Mononuclear cell (primary cell): ENCODE results near the gene SEC61A2. TPM values are rescaled to one million over a fixed set of nuclear protein-coding genes. Genes with fewer than 3 reads are reported as not detected.

Source experiments
- H3K27me3 ChIP-seq: 2 replicates; pipeline ENCODE4 v1.6.0; 2011; ENCODE audit warnings: low read length, control low read depth; ENCODE audit not compliant: insufficient read depth
- H3K4me1 ChIP-seq: 2 replicates; pipeline ENCODE4 v1.5.1; 2011; ENCODE audit warnings: mild to moderate bottlenecking, low read length, control low read depth; ENCODE audit not compliant: insufficient read depth
- H3K4me3 ChIP-seq: 2 replicates; pipeline ENCODE4 v1.5.1; 2011; ENCODE audit warnings: mild to moderate bottlenecking, low read length, moderate library complexity
- H3K9me3 ChIP-seq: 2 replicates; pipeline ENCODE4 v1.5.1; 2011; ENCODE audit warnings: low read depth, mild to moderate bottlenecking, control low read depth, low read length
- total RNA-seq: library from RNA; depleted of rRNA; stranded (reverse); fragments of >200 nt; gene quantifications from one replicate; pipeline ENCODE4 v1.2.3, GENCODE V29; 2012

Gene SEC61A2
- total RNA-seq, 1 donor, result 13.1 TPM

DNA sequence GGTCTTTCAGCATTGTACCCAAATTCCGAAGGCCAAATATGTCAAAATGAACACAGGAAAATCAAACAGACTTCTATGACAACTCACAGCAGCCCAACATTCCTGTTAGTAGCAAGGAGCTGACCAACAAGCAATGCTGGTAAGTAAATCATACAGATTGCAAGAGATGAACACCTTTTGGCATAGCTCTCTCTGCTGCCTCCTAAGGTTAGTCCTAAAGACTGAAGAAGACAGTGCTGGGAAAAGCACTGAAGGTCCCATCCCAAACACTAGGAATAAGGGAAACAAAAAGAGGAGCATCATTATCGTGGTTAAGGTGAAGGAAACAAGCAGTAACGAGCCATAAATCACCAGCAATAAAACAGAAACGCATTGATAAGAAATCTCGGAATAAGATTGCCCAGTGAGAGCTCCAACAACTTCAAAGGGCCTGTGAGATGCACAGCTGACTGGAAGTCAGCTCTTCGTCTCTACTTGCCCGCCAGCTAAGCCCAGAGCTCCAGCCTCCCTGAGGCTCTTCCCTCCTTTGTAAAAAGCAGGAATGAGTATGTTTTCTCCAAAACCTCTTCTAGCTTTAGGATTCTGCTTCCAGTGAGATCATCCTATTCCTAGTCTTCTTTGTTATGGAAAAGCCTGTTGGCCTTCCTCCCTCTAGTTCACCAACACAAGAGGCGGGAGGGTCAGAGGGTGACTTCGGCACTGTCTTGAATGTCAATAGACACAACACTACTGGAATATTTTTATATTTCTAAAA lies 50.9 kb downstream of the SEC61A2 start:
- H3K9me3 ChIP-seq, result no peaks in the 10 kb centered on the region
- H3K4me3 ChIP-seq, result no peak overlapping the region
- H3K4me1 ChIP-seq, result peaks cover 26% of the 10 kb centered on the region
- H3K27me3 ChIP-seq, result no peaks in the 10 kb centered on the region

DNA sequence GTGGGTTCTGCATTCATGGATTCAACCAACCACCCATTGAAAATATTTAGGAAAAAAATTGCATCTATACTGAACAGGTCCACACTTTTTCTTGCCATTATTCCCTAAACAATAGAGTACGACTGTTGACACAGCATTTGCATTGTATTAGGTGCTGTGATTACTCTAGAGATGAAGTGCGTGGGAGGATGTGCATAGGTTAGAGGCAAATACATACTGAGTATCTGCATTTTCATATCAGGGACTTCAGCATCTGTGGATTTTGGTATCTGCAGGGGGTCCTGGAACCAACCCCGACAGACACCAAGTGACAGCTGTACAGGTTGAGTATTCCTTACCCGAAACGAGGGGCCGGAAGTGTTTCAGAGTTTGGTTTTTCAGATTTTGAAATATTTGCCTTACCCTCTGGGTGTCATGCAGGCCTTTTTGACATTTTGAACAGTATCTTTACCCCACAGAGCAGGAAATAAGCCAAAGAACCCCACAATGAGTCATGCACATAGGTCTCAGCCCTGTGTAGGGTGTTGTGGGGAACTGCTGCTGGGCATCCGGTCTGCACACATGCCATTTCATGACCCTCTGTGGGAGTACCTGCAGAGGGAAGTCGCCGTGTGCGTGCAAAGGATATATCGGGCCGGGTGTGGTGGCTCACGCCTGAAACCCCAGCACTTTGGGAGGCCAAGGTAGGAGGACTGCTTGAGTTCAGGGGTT lies 51.7 kb downstream of the SEC61A2 start:
- H3K27me3 ChIP-seq, result no peaks in the 10 kb centered on the region
- H3K4me3 ChIP-seq, result no peak overlapping the region
- no peaks in the 10 kb centered on the region for H3K9me3 ChIP-seq
- peaks cover 26% of the 10 kb centered on the region for H3K4me1 ChIP-seq

DNA sequence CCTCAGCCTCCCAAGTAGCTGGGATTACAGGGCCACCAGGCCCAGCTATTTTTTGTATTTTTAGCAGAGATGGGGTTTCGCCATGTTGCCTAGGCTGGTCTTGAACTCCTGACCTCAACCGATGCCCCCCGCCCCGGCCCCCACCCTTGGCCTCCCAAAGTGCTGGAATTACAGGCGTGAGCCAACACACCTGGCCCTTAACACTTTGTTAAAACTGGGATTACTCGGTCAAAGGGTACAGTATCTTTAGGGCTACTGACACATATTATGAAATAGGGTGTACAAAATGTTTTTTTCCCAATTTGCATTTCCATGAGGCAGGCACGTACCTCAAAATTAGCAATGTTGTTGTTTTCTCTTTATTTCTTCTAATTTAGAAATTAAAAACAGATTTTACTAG lies 54.7 kb downstream of the SEC61A2 start:
- Histone ChIP-seq H3K4me1 (peaks cover 26% of the 10 kb centered on the region), H3K4me3 (no peak overlapping the region), H3K9me3 (no peaks in the 10 kb centered on the region), H3K27me3 (no peaks in the 10 kb centered on the region)

DNA sequence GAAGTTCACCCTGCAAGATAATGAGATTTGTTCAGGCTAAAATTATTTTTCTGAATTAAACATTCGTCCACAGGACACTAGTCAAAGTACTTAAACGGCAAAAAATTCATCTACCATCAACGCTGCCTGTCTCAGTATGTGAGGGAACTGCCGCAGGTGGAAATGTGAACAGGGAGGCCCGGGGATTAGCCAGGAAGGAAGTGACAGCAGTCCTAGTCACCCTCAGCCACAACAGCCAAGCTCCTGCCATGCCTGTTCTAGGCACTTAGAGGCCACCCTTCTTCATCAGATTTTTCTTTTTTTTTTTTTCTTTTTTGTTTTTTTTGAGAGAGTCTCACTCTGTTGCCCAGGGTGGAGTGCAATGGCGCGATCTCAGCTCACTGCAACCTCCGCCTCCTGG lies 56.8 kb downstream of the SEC61A2 start:
- Histone ChIP-seq H3K9me3 (no peaks in the 10 kb centered on the region), H3K4me3 (no peak overlapping the region), H3K27me3 (no peaks in the 10 kb centered on the region), H3K4me1 (peaks cover 11% of the 10 kb centered on the region)

DNA sequence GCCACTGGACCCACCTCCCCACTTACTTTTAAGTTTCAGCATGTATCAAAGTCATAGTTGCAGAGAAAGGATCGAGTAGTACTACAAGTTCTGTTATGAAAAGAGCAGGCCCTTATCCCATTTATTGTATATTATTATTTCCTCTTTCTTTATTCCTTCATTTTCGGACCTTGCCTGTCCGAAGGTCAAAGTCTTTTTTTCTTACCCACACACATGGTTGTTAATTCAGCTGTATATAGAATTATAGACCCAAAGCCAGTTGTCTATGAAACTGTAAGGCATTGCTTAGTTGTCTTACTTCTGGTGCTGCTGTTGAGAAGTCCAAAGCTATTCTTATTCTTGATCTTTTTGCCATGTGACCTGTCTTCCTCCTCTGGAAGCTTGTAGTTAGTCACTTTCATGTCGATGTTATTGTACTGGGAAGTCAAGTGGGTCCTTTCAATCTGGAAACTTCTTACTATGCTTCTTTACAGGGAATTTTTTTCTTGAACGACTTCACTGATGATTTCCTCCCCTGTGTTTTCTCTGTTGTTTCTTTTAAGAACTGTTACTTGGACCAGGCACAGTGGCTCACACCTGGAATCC lies 57.9 kb downstream of the SEC61A2 start:
- no peak overlapping the region for H3K4me3 ChIP-seq
- no peaks in the 10 kb centered on the region for H3K9me3 ChIP-seq
- no peaks in the 10 kb centered on the region for H3K27me3 ChIP-seq
- H3K4me1 ChIP-seq, result peaks cover 9% of the 10 kb centered on the region

DNA sequence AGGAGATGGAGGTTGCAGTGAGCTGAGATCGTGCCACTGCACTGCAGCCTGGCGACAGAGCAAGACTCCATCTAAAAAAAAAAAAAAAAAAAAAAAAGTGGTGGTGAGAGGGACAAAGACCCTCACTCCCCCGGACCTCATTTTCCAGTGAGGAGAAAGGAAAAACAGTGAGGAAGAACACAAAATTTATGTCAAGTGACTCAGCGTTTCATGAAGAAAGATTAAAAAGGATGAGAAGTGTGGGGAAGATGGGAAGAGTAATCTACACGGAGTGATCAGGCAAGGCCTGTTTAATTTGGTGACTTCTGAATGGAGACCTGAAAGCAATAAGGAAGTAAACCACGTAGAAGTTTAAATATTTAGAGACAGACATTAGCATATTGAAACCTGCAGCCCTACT lies 59.2 kb downstream of the SEC61A2 start:
- Histone ChIP-seq H3K4me3 (no peak overlapping the region), H3K4me1 (peaks cover 9% of the 10 kb centered on the region)

DNA sequence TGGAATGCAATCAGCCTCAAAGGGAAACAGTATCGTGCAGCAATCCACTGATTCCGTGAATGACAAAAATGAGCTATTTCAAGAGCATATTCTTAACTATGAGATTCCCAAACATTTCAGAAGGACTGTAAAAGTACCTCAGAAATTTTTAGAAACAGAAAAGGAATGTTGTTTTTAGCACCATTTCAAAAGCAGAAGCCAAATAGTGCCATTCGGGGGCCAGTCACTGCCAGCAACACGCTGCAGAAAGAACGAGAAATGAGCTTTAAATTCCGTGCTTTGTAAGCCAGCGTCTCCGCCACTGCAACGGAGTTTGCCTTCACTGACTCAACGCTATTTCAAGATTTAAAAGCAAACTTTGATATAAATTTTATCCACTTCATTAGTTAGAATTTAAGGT lies 59.9 kb downstream of the SEC61A2 start:
- Histone ChIP-seq H3K27me3 (no peaks in the 10 kb centered on the region), H3K9me3 (no peaks in the 10 kb centered on the region), H3K4me3 (no peak overlapping the region), H3K4me1 (peaks cover 16% of the 10 kb centered on the region)

More for the DNA sequence above, 59.2 kb downstream of the SEC61A2 start:
- H3K9me3 ChIP-seq, result no peaks in the 10 kb centered on the region
- no peaks in the 10 kb centered on the region for H3K27me3 ChIP-seq

DNA sequence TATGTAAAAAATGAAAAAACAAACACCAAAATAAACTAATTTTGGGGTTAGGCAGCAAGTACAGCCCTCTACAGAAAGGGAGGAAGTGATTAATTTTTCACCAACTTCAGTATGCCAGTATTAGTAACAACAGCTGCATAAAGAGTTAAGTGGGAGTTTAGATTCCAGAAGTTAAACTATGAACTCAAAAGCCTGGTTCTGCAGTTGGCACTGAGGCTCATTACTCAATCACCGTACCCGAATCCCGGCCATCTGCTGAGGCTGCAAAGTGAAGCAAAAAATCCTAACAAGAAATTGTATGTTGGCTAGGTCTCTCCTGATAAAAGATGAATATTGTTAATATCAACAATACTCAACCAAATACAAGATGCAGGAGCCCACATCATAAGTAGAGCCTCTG lies 62.2 kb downstream of the SEC61A2 start:
- no peak overlapping the region for H3K4me3 ChIP-seq
- H3K27me3 ChIP-seq, result no peaks in the 10 kb centered on the region
- H3K9me3 ChIP-seq, result no peaks in the 10 kb centered on the region
- peaks cover 27% of the 10 kb centered on the region for H3K4me1 ChIP-seq

DNA sequence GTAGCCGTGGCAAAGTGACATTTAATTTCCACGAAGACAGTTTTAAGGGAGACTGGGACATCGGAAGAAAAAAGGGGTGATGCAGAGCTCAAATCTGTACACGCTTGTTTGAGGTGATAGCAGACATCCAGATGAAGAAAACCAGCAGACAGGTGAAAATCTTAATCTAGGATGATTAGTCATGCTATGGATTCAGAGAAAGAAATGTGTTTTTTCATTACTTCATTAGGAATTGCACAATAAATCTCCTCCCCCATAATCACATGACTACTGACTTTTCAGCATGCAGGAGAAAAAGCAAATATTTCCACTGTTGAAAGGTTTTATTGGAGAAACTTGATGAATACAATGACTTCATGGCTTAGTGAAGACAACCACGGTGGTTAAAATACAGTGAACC lies 63.7 kb downstream of the SEC61A2 start:
- Histone ChIP-seq H3K4me3 (no peak overlapping the region), H3K4me1 (peaks cover 39% of the 10 kb centered on the region), H3K27me3 (no peaks in the 10 kb centered on the region), H3K9me3 (no peaks in the 10 kb centered on the region)

DNA sequence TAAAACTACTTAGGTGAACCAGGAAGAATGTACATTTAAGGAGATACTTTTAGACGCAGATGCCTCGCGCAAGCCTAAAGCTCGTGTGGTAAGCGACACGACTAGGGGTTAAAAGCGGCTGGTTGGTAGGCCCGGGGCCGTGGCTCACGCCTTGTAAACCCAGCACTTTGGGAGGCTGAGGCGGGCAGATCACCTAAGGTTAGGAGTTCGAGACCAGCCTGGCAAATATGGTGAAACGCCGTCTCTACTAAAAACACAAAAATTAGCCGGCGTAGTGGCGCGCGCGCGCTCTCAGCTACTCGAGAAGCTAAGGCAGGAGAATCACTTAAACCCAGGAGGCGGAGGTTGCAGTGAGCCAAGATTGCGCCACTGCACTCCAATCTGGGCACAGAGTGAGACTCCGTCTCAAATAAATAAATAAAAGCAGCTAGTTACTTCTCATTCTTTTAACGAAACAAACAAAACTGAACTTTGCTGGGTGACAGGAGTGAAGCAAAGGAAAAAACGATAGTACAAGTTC lies 65.3 kb downstream of the SEC61A2 start:
- no peaks in the 10 kb centered on the region for H3K9me3 ChIP-seq
- H3K27me3 ChIP-seq, result no peaks in the 10 kb centered on the region
- peaks cover 40% of the 10 kb centered on the region for H3K4me1 ChIP-seq
- peak overlapping the region; percentile 87 for H3K4me3 ChIP-seq

DNA sequence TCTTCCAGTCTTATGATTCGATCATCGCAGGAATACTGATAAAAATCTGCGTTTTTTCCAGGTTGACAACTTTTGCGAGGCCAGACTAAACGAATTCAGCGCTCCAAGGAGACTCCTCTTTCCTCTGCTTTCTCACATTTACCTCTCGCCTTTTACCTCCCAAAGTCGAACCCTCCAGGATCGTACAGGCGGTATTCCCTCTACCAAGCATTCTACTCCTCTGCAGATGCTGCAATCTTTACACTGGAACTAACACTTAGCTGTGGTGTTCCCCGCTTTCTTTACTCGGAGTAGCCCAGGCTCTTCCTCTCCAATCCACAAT lies 65.8 kb downstream of the SEC61A2 start:
- no peaks in the 10 kb centered on the region for H3K9me3 ChIP-seq
- H3K27me3 ChIP-seq, result no peaks in the 10 kb centered on the region
- peaks cover 40% of the 10 kb centered on the region for H3K4me1 ChIP-seq

DNA sequence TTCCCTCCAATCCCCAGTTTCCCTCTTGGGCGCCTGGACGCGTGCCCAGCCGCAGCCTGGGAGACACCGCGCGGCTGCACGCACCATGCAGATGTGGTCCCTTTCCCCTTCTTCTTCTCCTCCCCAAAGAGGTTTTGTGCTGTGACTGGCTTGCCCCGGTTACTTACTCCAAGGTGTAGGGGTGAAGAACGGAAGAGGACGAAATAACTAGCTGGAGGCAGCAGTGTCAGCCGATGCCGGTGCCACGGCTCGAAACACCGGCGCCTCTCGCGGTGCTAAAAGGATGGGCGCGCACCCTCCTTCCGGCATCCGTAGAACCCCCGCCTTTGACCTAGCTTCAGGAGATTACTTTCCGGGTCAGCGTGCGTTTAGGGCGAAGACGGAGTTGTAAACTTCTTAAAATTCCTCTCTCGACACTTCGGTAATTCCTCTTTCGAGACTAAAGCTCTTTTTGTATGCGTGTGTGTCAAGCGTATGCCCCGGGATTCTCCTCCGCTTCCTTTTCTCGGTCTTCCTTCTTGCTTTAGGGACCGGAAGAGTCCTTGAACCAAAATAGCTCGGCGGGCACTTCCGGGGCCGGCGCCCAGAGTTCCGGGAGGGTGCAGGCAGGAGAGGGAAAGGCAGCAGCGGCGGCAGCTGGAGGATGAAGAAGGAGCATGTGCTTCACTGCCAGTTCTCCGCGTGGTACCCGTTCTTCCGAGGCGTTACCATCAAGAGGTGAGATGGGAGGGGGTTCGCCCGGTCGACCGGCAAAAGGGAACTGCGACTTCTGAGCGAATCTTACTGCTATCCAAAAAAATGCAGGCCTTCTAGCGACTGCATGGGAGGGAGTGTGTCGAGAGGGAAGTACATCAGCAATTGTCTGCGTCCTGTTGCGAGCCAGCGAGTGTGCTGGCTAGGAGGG lies 66.4 kb downstream of the SEC61A2 start, which contains the start of the genes CDC123 and NUDT5:
Gene CDC123, plus strand, starts transcription at position 586 of the 904 bp plus-strand sequence. Its CDS starts 58 bp downstream, at position 644.
Gene NUDT5, minus strand, starts transcription at position 289 of the 904 bp plus-strand sequence. CDS start 9,600 bp downstream, outside the sequence.
- H3K27me3 ChIP-seq, result no peaks in the 10 kb centered on the region
- no peaks in the 10 kb centered on the region for H3K9me3 ChIP-seq
- H3K4me1 ChIP-seq, result peaks cover 40% of the 10 kb centered on the region
- H3K4me3 ChIP-seq, result peak within 1 kb of the TSS; percentile 87

More for the DNA sequence above, 65.8 kb downstream of the SEC61A2 start:
- peak overlapping the region; percentile 87 for H3K4me3 ChIP-seq

DNA sequence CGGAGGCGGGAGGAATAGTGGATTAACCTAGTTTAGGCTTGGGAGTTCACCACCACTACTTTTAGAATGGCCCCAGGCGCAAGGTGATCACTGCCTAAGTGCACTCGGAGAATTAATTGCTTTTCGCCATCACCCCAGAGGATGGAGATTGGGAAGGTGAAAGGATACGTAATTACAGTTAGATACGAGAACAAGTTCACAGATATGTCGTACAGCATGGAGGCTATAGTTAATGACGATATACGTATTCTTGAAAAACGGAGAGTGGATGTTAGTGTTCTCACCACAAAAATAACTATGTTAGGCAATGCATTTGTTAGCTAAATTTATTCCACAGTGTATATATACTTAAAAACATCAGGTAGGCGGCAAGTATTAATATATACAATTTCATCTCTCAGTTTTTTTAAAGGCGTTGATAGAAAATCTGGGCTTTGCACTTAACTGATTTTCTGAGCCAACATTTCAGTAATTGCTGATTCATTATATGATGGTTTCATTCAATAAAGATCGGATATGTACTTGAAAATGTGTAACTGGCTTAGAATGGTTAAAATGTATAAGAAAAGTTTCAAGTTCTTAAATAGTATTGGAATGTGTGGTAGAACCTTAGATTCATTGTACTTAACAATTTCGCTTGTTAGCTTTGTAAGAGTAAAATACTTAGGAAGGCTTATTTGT lies 67.2 kb downstream of the SEC61A2 start:
- peak overlapping the region; percentile 87 for H3K4me3 ChIP-seq

DNA sequence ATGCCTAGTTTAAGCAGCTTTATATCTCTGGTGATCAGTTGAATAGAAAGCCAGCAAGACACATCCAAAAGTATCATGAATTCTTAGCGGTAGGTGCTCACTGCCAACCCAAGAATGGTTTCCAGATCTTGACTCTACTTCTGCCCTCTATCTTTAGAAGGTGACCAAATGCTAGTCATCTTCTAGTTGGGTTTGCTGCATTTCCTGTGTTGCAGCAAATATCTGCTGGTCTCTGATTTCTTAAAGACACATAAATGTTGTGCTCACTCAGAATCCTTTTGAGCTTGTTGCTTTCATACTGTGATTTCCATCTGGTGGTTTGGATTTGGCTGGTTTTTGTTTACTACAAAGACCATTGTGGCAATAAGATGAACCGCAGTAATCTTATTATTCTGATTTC lies 68.7 kb downstream of the SEC61A2 start:
- H3K9me3 ChIP-seq, result no peaks in the 10 kb centered on the region
- no peaks in the 10 kb centered on the region for H3K27me3 ChIP-seq
- H3K4me3 ChIP-seq, result no peak overlapping the region
- peaks cover 44% of the 10 kb centered on the region for H3K4me1 ChIP-seq

More for the DNA sequence above, 67.2 kb downstream of the SEC61A2 start:
- Histone ChIP-seq H3K4me1 (peaks cover 42% of the 10 kb centered on the region), H3K27me3 (no peaks in the 10 kb centered on the region), H3K9me3 (no peaks in the 10 kb centered on the region)
